DND-41 (cell line): ENCODE results near the gene FADS1.

Source experiments
- ATAC-seq: fragments of 200-7000 bp; cut with Tn5 transposase; 3 replicates; pipeline ENCODE4 v1.9.1; 2021; ENCODE audit warnings: low read depth; ENCODE audit not compliant: insufficient read depth
- DNase-seq: peaks from one replicate; pipeline ENCODE4 v3.0.0-alpha.2; 2020
- H2AFZ ChIP-seq: 2 replicates; pipeline ENCODE4 v1.6.0; 2012; ENCODE audit warnings: low read depth, low read length
- H3K27ac ChIP-seq: 2 replicates; pipeline ENCODE4 v1.5.1; 2012; ENCODE audit warnings: low read length, inconsistent platforms
- H3K27me3 ChIP-seq: fragments of 200-600 bp; sonication (generic); 2 replicates; pipeline ENCODE4 v1.6.0; 2012; ENCODE audit warnings: low read length, mild to moderate bottlenecking, inconsistent platforms; ENCODE audit not compliant: insufficient read depth, poor library complexity
- H3K36me3 ChIP-seq: 2 replicates; pipeline ENCODE4 v1.5.1; 2012; ENCODE audit warnings: low read length, inconsistent platforms; ENCODE audit not compliant: insufficient read depth
- H3K4me1 ChIP-seq: 2 replicates; pipeline ENCODE4 v1.5.1; 2012; ENCODE audit warnings: mild to moderate bottlenecking, low read length; ENCODE audit not compliant: insufficient read depth
- H3K4me2 ChIP-seq: 2 replicates; pipeline ENCODE4 v1.6.0; 2012; ENCODE audit warnings: mild to moderate bottlenecking, moderate library complexity, low read length, inconsistent platforms; ENCODE audit not compliant: insufficient read depth
- H3K4me3 ChIP-seq, 2 experiments: fragments of 200-600 bp in 1 of 2; shearing (Covaris generic) in 1 of 2; 2 replicates each; pipeline ENCODE4 v1.5.1; 2012 to 2016; ENCODE audit warnings: inconsistent platforms in 2 of 2, low read length in 2 of 2, mild to moderate bottlenecking in 2 of 2, low read depth in 1 of 2, moderate library complexity in 1 of 2
- H3K79me2 ChIP-seq: 2 replicates; pipeline ENCODE4 v1.6.0; 2012; ENCODE audit warnings: low read length, inconsistent platforms; ENCODE audit not compliant: insufficient read depth
- H3K9ac ChIP-seq: 2 replicates; pipeline ENCODE4 v1.6.0; 2012; ENCODE audit warnings: low read depth, mild to moderate bottlenecking, inconsistent platforms, low read length, moderate library complexity
- H3K9me3 ChIP-seq: 2 replicates; pipeline ENCODE4 v1.5.1; 2012; ENCODE audit warnings: low read length, moderate library complexity, mild to moderate bottlenecking, inconsistent platforms; ENCODE audit not compliant: insufficient read depth, severe bottlenecking
- H4K20me1 ChIP-seq: 2 replicates; pipeline ENCODE4 v1.6.0; 2012; ENCODE audit warnings: low read length; ENCODE audit not compliant: insufficient read depth
- EZH2 ChIP-seq: IDR thresholded peaks from 3 replicates; pipeline ENCODE4 v1.6.1; 2012; ENCODE audit warnings: borderline replicate concordance, low read depth, mild to moderate bottlenecking, moderate library complexity, low read length, inconsistent platforms; ENCODE audit not compliant: severe bottlenecking
- TF ChIP-seq, protein P1 (sequence below): IDR thresholded peaks from 2 replicates; pipeline ENCODE4 v1.5.1; 2012; ENCODE audit warnings: borderline replicate concordance, low read length, moderate library complexity, mild to moderate bottlenecking; ENCODE audit not compliant: poor library complexity, severe bottlenecking; ENCODE audit errors: extremely low read depth

FADS1 gene

DNA sequence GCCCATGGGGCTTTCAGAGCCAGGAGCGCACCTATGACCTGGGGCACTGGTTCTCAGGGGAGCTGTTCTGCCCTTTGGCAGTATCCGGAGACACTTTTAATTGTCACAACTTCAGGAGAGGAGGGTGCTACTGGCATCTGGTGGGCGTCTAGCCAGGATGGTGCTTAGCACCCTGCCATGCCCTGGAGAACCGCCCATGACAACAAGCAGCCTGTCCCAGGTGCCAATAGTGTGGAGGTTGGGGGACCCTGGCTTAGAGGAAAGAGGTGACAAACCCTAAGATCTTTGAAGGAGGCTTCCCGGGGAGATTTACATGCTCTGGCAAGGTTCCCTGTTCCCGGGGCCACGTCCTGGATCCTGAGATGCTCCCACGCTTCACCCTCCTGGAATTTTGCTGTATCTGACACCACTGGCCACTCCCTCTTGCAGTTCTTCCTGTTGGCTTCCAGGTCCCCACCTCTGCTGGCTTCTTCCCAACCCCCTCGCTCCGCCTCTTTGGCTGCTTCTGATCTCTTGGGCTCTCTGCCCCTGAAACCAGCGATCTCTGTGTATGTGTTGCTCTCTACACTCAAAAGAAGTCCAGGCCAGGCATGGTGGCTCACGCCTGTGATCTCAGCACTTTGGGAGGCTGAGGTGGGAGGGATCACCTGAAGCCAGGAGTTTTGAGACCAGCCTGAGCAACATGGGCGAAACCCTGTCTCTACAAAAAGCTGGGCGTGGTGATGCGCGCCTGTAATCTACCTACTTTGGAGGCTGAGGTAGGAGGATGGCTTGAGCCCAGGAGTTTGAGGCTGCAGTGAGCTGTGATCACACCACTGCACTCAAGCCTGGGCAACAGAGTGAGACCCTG is 43.5 kb upstream of the FADS1 start:
- no peak overlapping the region for H2AFZ ChIP-seq
- peaks cover 37% of the 10 kb centered on the region for H4K20me1 ChIP-seq
- DNase-seq: no peak

DNA sequence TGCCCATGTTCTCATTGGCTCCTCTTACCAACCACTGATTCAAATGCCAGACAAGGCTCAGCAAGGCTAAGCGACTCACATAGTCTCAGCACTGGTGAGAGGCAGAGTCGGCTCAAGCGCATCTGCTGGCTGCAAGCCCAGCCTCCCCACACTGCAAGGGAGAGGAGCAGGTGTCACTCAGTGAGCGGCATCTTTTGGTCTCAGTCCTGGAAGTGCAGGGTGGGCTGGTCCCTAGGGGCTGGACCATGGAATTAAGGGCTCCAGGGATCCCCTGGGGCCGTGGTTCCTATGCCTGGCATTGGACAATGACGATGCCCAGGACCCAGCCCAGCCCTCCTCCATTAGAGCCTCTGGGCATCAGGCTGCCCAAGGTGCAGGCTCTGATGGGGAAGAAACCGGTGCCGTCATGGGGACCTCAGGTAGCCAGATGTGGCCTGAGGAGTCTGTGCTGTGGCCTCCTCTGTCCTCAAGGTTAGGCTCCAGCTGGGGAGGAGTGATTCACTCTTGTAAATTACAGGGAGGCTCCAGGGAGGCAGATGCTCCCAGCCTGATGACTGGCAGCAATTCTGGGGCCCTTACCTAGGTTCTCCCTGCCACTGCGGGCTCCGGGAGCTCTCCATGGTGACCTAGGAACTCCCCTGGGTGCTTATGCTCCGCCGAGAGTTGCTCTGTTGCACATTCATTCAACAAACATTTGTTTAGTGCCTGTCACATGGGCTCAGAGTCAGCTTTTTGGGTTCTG is 39.3 kb upstream of the FADS1 start:
- no peaks in the 10 kb centered on the region for H3K4me1 ChIP-seq
- ATAC-seq (peak; percentile 13; the same call in 1 of the 3 replicates), DNase-seq (no peak)
- no peaks in the 10 kb centered on the region for H3K9me3 ChIP-seq
- H3K4me3 ChIP-seq: no peak overlapping the region
- peaks cover 95% of the 10 kb centered on the region for H3K36me3 ChIP-seq
- no peak overlapping the region for H3K4me2 ChIP-seq
- no peak overlapping the region for H3K27ac ChIP-seq
- peaks cover 17% of the 10 kb centered on the region for H3K79me2 ChIP-seq
- H3K9ac ChIP-seq: no peak overlapping the region
- H3K27me3 ChIP-seq: no peaks in the 10 kb centered on the region
- TF ChIP-seq EZH2: no peak
- TF ChIP-seq, protein P1, sequence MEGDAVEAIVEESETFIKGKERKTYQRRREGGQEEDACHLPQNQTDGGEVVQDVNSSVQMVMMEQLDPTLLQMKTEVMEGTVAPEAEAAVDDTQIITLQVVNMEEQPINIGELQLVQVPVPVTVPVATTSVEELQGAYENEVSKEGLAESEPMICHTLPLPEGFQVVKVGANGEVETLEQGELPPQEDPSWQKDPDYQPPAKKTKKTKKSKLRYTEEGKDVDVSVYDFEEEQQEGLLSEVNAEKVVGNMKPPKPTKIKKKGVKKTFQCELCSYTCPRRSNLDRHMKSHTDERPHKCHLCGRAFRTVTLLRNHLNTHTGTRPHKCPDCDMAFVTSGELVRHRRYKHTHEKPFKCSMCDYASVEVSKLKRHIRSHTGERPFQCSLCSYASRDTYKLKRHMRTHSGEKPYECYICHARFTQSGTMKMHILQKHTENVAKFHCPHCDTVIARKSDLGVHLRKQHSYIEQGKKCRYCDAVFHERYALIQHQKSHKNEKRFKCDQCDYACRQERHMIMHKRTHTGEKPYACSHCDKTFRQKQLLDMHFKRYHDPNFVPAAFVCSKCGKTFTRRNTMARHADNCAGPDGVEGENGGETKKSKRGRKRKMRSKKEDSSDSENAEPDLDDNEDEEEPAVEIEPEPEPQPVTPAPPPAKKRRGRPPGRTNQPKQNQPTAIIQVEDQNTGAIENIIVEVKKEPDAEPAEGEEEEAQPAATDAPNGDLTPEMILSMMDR: no peak
- no peak overlapping the region for H2AFZ ChIP-seq
- peaks cover 56% of the 10 kb centered on the region for H4K20me1 ChIP-seq

More for the DNA sequence above, 43.5 kb upstream of the FADS1 start:
- Histone ChIP-seq H3K36me3 (peaks cover 95% of the 10 kb centered on the region), H3K27me3 (no peaks in the 10 kb centered on the region), H3K4me3 (no peak overlapping the region), H3K4me1 (no peaks in the 10 kb centered on the region), H3K9ac (no peak overlapping the region), H3K9me3 (no peaks in the 10 kb centered on the region), H3K4me2 (no peak overlapping the region), H3K27ac (no peak overlapping the region), H3K79me2 (0 out of 2 replicates have a peak, but pooled peaks cover under 1% of the 10 kb centered on the region)
- TF ChIP-seq, protein P1: no peak
- TF ChIP-seq EZH2: no peak
- ATAC-seq: no peak

DNA sequence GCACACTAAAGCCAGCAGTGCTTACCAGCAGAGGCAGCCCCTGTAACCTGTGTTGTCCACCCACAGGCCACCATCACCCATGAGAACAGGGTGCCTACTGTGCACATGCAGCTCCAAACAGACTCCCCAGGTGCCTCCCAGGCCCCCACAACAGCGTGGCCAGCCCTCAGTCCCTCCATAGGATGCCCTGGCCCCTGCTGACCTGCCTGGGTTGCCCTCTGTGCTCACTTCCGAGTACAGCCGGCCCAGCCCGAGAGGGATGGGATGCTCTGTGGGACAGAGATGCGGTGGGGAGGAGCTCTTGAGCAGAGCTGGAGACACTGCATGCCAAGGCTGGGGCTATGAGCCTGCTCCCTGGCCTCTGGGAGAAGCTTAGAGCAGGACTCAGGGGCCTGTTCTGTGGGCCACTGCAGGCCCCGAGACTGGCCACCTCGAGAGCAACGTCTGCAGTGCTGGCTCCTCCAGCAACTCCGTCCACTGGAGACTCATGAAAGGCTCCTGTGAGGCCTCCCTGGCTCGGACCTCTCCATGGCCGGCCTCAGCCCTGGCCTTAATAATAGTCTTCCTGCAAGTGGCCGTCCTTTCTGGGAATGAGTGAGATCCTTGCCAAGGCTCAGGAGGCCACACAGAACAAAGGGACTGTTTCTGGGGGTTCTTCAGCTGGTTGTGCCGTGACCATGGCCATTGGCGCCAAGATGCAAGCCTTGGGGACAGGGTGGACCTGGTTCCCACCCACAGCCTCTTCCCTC is 38.3 kb upstream of the FADS1 start:
- no peak overlapping the region for H2AFZ ChIP-seq
- no peak for TF ChIP-seq EZH2
- TF ChIP-seq, protein P1: no peak
- no peak for ATAC-seq
- H3K4me2 ChIP-seq: no peak overlapping the region
- peaks cover 56% of the 10 kb centered on the region for H4K20me1 ChIP-seq
- H3K27me3 ChIP-seq: no peaks in the 10 kb centered on the region
- no peak for DNase-seq
- no peaks in the 10 kb centered on the region for H3K4me1 ChIP-seq
- no peak overlapping the region for H3K27ac ChIP-seq
- no peak overlapping the region for H3K9ac ChIP-seq
- H3K9me3 ChIP-seq: no peaks in the 10 kb centered on the region
- H3K79me2 ChIP-seq: peaks cover 20% of the 10 kb centered on the region
- peaks cover 98% of the 10 kb centered on the region for H3K36me3 ChIP-seq
- no peak overlapping the region for H3K4me3 ChIP-seq
